Measurements from ENCODE around the gene ASPM.

Gene ASPM, protein sequence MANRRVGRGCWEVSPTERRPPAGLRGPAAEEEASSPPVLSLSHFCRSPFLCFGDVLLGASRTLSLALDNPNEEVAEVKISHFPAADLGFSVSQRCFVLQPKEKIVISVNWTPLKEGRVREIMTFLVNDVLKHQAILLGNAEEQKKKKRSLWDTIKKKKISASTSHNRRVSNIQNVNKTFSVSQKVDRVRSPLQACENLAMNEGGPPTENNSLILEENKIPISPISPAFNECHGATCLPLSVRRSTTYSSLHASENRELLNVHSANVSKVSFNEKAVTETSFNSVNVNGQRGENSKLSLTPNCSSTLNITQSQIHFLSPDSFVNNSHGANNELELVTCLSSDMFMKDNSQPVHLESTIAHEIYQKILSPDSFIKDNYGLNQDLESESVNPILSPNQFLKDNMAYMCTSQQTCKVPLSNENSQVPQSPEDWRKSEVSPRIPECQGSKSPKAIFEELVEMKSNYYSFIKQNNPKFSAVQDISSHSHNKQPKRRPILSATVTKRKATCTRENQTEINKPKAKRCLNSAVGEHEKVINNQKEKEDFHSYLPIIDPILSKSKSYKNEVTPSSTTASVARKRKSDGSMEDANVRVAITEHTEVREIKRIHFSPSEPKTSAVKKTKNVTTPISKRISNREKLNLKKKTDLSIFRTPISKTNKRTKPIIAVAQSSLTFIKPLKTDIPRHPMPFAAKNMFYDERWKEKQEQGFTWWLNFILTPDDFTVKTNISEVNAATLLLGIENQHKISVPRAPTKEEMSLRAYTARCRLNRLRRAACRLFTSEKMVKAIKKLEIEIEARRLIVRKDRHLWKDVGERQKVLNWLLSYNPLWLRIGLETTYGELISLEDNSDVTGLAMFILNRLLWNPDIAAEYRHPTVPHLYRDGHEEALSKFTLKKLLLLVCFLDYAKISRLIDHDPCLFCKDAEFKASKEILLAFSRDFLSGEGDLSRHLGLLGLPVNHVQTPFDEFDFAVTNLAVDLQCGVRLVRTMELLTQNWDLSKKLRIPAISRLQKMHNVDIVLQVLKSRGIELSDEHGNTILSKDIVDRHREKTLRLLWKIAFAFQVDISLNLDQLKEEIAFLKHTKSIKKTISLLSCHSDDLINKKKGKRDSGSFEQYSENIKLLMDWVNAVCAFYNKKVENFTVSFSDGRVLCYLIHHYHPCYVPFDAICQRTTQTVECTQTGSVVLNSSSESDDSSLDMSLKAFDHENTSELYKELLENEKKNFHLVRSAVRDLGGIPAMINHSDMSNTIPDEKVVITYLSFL (N-terminal part only)

DNA sequence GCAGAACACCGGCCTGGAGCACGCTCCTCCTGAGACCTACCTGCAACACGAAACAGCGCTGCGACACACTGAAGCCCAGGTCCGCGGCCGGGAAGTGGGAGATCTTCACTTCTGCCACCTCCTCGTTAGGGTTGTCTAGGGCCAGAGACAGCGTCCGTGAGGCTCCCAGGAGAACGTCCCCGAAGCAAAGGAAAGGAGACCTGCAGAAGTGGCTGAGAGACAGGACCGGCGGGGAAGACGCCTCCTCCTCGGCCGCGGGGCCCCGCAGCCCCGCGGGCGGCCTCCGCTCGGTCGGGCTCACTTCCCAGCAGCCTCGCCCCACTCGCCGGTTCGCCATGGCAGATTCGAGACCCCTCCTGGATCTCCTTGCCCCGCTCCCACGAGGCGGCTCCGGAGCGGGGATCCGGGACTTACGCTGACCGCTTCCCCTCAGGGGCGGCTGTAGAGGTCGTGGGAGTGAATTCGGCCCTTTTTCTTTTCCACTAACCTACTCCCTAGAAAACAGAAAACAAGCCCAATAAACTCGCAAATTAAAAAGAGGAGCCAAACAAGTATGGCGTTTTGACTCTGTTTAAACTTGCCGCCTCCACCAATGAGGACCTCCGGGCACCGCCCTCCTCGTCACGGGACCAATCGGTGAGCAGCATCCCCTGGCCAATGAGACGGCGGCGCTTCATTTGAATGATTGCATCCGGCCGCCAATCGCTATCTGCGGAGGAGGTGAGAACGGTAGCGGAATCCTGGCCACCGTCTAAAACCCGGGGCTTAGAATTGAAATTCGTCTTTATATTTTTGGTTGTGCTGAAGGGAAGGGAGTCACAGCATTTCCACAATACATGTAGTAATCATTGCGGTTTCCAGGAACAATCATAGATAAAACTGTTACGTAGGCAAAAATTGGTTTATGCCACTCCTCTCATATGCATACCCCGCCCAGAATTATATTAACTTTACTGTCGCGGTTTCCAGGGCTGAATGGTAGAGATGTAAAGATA is at the start of gene ASPM:
ASPM (minus strand) TSS at position 569 of the 995 bp plus-strand sequence; CDS start at position 337, 232 bp downstream.
- peak; percentile 93 for DNase-seq (ENCODE audit: low spot score)

DNA sequence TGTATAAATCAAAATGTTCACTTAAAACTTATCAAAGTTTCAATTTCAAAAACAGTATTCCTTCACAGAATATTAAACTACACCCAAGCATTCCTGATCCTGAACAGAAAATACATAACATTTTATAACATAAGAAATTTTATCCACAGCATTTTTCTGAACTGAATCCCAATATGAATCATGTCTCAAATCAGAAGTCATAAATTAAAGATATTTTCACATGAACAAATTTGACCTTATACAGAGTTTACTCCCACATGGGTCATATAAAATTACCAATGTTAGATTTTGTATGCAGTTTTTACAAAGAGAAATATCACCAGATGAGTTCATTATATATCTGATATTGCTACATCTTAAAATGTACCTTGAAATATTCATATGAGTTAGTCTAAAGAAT is 48.6 kb upstream of the ASPM start:
- no peak for DNase-seq (ENCODE audit: low spot score)

DNA sequence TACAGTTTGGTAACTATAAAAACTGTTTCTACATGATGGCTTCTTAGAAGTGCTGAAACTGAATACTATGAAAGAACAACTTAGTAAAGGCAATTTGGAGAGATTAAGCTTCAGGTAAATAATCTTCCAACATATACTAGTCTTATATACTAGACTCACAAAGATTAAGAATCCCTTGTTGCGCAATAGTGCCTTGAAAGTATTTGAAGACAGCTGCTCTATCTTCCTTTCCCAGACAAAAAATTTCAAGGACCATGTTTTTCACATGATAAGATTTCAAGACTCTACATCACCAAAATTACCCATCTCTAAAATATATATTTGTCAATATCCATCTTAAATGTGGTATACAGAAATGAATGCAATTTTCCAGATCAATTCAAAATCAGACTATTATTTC is 37.7 kb upstream of the ASPM start:
- DNase-seq (ENCODE audit: low spot score): no peak

DNA sequence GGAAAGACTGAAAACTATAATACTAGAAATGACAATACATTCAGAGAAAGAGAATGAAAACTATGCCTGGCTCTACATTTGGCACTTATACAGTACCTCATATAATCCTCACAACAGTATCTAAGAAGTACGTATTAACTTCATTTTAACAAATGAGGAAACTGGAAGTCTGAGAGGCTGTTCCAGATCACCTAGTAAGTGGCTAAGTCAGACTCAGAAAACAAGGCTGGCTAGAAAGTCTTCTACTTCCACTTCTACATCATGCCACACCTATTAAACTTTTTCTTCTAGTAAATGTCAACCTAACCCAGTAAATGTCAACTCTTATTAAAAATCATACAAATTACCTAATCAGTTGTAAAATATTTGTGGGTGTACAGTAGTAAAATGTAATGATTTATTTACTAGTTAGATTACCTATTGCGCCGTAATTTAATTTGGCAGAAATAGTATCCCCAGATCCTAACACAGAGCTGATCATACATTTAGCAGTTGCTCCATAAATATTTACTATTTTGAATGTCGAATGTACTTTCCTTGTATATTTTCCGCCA is 36.8 kb upstream of the ASPM start:
- DNase-seq (ENCODE audit: low spot score): no peak

DNA sequence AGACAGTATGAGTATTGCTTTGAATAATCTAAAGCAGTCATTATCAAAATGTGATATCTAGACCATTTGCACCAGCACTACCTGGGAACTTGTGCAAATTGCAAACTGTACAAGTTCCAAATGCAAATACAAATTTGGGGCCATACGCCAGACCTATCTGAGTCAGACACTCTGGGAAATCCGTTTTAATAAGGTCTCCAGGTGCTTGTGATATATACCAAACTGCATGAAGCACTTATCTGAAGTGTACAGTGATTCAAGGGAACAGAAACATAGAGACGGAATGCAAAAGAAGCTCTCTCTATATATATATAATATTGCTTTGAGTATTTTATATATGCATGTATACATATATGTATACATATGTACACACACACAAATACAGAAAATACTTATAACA is 36.2 kb upstream of the ASPM start:
- DNase-seq (ENCODE audit: low spot score): no peak

DNA sequence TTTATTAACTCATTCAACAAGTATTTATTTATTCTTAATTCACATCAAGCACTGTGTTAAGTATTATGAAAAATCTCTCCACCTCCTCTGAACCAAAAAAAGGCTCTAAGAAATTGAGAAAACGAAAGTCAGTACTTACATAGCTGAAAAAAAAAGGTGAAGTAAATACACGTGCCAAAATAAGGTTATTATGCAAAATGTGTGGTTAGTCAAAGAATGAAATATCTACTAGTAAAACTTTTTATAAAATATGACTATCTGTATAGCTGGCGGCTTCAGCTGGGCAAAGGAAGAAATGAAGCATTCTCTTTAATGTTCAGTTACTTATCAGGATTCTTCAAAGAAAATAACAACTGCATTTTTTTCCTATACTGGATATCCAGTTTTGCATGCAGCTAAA is 35.5 kb upstream of the ASPM start:
- no peak for DNase-seq (ENCODE audit: low spot score)

DNA sequence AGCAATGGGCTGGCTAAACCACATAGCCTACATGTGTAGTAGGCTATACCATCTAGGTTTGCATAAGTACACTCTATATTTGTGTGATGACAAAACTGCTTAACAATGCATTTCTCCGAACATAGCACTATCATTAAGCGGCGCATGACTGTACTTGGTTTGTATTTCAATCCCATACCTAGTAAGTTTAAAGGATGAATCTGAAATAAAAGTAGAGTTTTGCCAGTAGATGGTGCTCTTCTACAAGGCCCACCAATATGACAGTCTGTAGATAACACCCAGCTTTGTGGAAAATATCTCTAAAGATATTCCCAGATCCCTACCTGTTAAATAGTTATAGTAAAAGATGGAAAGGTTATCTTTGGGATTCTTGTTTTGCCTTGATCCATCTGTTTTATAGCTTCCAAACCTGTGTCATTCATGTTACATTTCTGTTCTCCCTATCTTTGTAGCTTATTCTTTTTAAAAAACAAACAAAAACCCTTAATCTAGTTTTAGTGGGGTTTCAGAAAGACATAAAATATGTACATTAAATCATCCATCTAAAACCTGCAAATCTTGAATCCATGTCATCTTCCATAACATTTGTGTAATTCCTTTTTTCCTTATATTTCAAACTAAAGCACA is 33.9 kb upstream of the ASPM start:
- DNase-seq (ENCODE audit: low spot score): peak; percentile 31

DNA sequence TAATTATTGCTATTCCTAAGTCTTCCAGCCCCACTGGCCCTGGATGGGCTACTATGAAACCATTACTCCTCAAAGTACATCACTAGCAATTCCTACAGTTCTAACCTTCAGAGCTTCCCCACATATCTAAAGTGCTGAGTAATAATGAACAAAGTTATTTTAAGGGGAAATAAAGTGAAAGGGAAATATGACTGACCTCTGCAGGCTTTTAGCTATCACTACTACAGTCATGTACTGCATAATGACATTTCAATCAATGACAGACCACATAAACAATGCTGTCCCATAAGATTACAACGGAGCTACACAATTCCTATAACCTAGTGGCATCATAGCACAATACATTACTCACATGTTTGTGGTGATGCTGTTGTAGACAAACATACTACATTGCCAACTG is 32.5 kb upstream of the ASPM start:
- DNase-seq (ENCODE audit: low spot score): peak; percentile 50

DNA sequence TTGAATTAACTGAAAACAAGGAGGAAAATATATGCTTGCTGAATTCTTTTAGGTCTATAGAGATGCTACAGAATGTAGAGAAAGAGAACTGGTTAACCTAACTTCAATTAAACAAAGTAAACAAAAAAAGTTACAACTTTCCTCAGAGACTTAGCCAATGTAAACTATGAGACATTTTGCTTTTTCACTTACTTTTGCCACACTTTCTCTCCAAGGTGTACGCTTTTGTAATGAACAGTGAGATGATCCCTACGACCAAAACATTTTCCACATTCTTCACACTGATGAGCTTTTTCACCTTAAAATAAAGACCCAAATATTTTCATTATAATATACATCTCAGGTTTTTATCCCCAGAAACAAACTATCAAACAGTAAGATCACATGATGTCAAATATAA is 28.3 kb upstream of the ASPM start:
- DNase-seq (ENCODE audit: low spot score): no peak

DNA sequence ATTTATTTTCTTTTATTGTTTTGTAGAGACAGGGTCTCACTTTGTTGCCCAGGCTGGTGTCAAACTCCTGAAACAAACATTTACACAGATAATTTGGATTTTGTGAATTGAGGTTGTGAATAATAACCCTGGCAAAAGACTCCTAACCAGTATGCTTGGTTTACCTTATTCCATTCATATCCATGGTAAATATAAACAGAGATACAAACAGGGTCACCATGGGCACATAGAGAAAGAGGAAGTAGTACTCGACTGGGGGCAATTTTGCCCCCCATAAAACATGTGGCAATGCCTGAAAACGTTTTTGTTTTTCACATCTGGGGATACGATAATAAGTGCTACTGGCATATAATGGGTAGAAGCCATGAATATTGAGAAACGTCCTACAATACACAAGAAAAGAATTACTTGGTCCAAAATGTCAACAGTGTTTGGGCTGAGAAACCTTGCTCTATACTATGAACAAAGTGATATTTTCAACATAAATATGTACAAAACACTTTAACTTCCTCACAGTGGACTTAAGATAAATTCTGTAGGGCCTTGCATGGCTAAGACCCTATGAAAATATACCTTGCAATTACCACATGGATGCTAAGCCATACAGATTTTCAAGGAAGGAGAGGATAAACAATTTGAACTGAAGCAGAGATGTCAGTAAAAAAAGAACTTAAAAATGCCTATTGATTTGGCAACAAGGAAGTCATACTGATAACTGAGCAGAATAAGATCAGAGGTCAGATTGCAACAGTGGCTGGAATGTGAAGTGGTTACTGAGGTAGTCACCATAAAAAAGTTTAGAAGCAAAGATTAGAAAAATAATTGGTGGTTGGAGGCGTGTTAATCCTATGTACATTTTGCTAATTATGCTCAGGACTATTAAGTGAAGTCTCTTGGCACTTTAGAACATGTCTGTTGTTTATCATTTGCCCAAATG is 27.4 kb upstream of the ASPM start:
- no peak for DNase-seq (ENCODE audit: low spot score)

DNA sequence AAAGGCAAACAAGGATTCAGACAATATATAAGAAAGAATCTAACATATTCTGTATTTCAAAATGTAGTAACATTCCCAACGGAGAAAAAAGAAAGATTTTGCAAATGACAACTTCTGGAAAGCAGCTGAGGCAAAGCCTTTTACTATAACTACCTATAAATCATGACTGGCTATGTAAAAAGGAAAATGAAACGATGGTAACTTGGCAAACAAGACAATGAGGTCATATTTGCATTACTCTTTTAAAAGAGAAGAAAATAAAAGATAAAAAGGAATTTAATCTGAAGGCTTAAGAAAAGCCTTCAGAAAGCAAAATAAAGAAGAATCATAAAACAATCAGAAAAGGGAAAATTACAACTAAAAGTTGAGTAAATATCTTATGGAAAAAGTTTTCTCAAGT is 25.1 kb upstream of the ASPM start:
- no peak for DNase-seq (ENCODE audit: low spot score)

DNA sequence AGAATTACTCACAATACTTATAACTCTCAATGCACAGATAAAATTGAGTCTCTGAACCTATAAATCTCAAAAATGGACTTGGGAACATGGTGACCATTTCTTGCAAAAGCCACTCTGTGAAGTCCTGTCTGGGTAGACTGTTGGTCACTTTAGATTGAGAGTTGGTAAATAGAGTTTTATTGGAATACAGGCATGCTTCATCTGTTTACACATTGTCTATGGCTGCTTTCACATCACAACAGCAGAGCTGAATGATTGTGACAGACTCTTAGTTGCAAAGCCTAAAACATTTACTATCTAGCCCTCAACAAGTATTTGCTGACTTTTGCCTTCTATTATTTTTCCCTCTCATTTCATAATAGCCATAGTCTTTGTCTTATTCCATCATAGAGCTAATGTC is 24.1 kb upstream of the ASPM start:
- no peak for DNase-seq (ENCODE audit: low spot score)

DNA sequence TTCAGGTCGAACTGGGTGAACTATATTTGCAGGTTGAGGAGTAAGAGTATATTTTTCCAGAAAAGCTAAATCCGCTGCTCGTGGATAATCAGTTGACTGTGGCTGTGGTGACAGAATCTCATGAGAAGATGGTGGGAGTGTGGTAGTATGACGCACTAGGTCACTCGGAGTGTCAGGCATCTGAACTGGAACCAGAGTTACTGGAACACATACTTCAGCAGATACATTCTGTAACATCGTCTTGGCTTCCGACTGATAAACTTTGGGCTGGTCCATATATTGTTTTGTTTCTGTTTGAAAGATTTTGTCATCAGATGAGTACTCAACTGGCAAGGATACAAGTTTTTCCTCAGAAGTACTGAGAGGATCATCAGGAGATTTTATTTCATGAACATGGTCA is 13.0 kb upstream of the ASPM start:
- no peak for DNase-seq (ENCODE audit: low spot score)

DNA sequence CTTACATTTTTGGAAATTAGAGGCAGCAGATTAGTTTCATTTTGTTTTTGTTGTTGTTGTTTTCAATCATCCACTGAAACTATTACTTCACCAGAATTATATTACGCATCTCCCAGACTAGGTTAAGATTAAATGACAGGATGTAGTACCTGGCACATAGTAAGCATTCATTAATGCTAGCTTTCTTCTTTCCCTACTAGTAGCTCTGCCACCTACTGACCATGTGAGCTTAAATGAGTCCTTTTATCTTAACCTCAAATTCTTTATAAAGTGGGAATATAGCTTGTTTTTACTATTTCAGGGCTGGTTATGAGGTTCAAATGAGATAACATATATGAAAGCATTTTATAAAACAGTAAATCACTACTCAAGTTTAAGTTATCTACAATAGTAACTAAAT is 10.2 kb upstream of the ASPM start:
- DNase-seq (ENCODE audit: low spot score): no peak

DNA sequence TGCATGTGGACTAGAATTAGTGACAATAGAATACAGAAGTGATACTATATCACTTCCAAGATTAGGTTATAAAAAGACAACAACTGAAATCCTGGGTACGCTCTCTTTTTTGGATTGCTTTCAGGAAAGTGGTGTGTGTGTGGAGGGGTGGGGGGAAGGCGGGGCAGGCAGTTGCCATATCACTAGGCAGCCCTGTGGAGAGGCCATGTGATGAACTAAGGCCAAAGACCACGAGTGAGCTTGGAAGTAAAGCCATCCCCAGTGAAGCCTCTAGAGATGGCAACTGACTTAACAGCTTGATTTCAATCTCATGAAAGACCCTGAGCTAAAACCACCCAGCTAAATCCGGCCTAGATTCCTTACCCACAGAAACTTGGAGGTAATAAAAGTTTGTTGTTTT is 6.2 kb upstream of the ASPM start:
- DNase-seq (ENCODE audit: low spot score): no peak

DNA sequence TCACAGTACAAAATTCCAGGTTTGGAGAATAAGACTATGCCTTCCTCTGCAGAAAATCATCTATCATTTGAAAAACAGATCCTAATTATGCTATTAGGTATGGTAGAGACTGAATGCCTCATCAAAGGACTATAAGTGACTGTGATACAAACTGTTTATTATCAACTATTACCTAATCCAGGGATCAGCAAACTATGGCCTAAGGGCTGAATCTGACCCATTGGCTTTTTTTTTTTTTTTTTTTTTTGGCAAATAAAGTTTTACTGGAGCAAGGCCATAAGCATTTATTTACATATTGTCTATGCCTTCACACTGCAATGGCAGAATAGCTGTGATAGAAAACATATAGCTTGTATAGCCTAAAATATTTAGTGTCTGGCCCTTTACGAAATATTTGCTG is 4.7 kb upstream of the ASPM start:
- no peak for DNase-seq (ENCODE audit: low spot score)

DNA sequence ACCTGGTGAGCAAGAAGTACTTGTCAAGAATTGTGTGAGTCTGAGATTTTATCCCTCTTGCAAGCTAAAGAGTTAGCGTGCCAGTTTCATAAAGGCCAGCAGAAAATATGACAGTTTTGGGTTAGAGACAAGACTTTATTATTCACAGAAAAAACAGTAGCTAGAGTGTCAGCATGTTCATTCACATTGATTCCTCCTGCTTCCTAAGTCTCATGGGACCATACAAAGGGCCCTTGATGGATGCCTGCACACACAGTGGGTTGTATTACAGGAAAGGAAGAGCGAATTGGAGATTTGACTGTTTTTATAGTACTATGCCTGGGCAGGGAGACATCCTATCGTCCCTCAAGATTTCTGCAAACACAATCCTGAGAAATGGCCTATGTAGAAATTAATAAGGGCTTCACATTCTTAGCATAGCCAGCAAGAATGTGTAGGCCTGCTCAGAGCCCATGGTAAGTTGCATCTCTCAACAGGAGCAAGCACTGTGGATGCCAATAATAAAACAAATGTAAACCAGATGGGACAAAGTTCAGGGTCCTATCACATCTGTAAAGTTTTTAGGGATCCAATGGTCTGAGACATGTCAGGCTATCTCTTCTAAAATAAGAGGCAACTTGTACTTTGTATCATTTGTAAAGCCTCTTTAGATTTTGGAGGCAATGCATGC is 4.0 kb upstream of the ASPM start:
- DNase-seq (ENCODE audit: low spot score): no peak

DNA sequence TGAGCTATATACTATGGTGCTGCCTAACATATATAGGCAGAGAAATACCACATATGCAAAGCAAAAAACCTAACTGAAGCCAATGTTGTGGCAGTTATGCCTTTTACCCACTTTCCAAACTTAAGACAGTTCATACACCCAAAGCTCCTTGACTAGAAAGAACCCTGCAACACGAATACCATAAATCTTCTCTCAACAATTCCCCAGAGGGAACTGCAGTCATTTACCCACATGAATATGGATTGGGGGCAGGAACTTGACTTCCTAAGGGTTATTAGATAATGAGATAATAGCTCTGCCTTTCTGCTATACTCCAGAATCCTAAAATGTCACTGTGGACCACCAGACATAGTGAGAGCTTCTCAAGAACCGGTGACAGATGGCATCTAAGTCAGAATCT is 2.9 kb upstream of the ASPM start:
- no peak for DNase-seq (ENCODE audit: low spot score)
